HUES48 (cell line): ENCODE data around the gene SNX20.

Experiments used
- H3K27ac ChIP-seq: one replicate; pipeline ENCODE4 v1.7.0; 2013; ENCODE audit warnings: low read depth, low read length, inconsistent platforms
- H3K27me3 ChIP-seq: 2 replicates; pipeline ENCODE4 v1.6.1; 2013; ENCODE audit warnings: mild to moderate bottlenecking, low read length; ENCODE audit not compliant: control insufficient read depth, insufficient read depth
- H3K36me3 ChIP-seq: 2 replicates; pipeline ENCODE4 v1.6.1; 2013; ENCODE audit warnings: low read length; ENCODE audit not compliant: control insufficient read depth, insufficient read depth
- H3K4me1 ChIP-seq: 2 replicates; pipeline ENCODE4 v1.6.1; 2013; ENCODE audit warnings: mild to moderate bottlenecking, low read length; ENCODE audit not compliant: control insufficient read depth, insufficient read depth
- H3K4me3 ChIP-seq: 2 replicates; pipeline ENCODE4 v1.5.1; 2013; ENCODE audit warnings: mild to moderate bottlenecking, low read depth, low read length
- H3K9ac ChIP-seq: 2 replicates; pipeline ENCODE4 v1.6.1; 2013; ENCODE audit warnings: mild to moderate bottlenecking, low read depth, low read length, moderate library complexity
- H3K9me3 ChIP-seq: 2 replicates; pipeline ENCODE4 v1.6.1; 2013; ENCODE audit warnings: low read length; ENCODE audit not compliant: control insufficient read depth, insufficient read depth

Gene SNX20

GRCh38 chr16:50692644-50692998 lies 11.5 kb upstream of the SNX20 start:
- no peaks in the 10 kb centered on the region for H3K9me3 ChIP-seq
- peaks cover 26% of the 10 kb centered on the region for H3K27me3 ChIP-seq
- no peaks in the 10 kb centered on the region for H3K4me1 ChIP-seq
- no peak overlapping the region for H3K27ac ChIP-seq
- H3K36me3 ChIP-seq: no peaks in the 10 kb centered on the region
- H3K9ac ChIP-seq: no peak overlapping the region
- no peak overlapping the region for H3K4me3 ChIP-seq

GRCh38 chr16:50690177-50690576 lies 9.1 kb upstream of the SNX20 start:
- H3K27me3 ChIP-seq: peaks cover 26% of the 10 kb centered on the region
- H3K27ac ChIP-seq: no peak overlapping the region
- H3K36me3 ChIP-seq: no peaks in the 10 kb centered on the region
- no peaks in the 10 kb centered on the region for H3K4me1 ChIP-seq
- H3K4me3 ChIP-seq: no peak overlapping the region
- H3K9ac ChIP-seq: no peak overlapping the region
- no peaks in the 10 kb centered on the region for H3K9me3 ChIP-seq

GRCh38 chr16:50688867-50689266 lies 7.8 kb upstream of the SNX20 start:
- no peak overlapping the region for H3K4me3 ChIP-seq
- H3K27ac ChIP-seq: no peak overlapping the region
- no peak overlapping the region for H3K9ac ChIP-seq
- no peaks in the 10 kb centered on the region for H3K4me1 ChIP-seq
- no peaks in the 10 kb centered on the region for H3K36me3 ChIP-seq
- H3K27me3 ChIP-seq: peaks cover 16% of the 10 kb centered on the region
- no peaks in the 10 kb centered on the region for H3K9me3 ChIP-seq

- no peaks in the 10 kb centered on the region for H3K4me1 ChIP-seq
- H3K27me3 ChIP-seq: peaks cover 10% of the 10 kb centered on the region
- H3K27ac ChIP-seq: no peak overlapping the region
- H3K36me3 ChIP-seq: no peaks in the 10 kb centered on the region
- no peak overlapping the region for H3K4me3 ChIP-seq
- H3K9ac ChIP-seq: no peak overlapping the region
- H3K9me3 ChIP-seq: no peaks in the 10 kb centered on the region
Measured at GRCh38 chr16:50688083-50688482, 7.0 kb upstream of the SNX20 start.

GRCh38 chr16:50685462-50686063 lies 4.5 kb upstream of the SNX20 start:
- no peaks in the 10 kb centered on the region for H3K4me1 ChIP-seq
- H3K36me3 ChIP-seq: no peaks in the 10 kb centered on the region
- H3K4me3 ChIP-seq: no peak overlapping the region
- no peak overlapping the region for H3K9ac ChIP-seq
- no peaks in the 10 kb centered on the region for H3K27me3 ChIP-seq
- no peak overlapping the region for H3K27ac ChIP-seq
- H3K9me3 ChIP-seq: no peaks in the 10 kb centered on the region

- Histone ChIP-seq H3K4me1 (no peaks in the 10 kb centered on the region), H3K27ac (no peak overlapping the region), H3K9me3 (no peaks in the 10 kb centered on the region), H3K27me3 (no peaks in the 10 kb centered on the region), H3K9ac (no peak overlapping the region), H3K36me3 (no peaks in the 10 kb centered on the region), H3K4me3 (no peak overlapping the region)
Measured at GRCh38 chr16:50684823-50685461, 3.8 kb upstream of the SNX20 start.

GRCh38 chr16:50683689-50684374 lies 2.7 kb upstream of the SNX20 start:
- Histone ChIP-seq H3K9ac (no peak overlapping the region), H3K27me3 (no peaks in the 10 kb centered on the region), H3K36me3 (no peaks in the 10 kb centered on the region), H3K4me3 (no peak overlapping the region), H3K27ac (no peak overlapping the region), H3K4me1 (no peaks in the 10 kb centered on the region), H3K9me3 (no peaks in the 10 kb centered on the region)

- no peaks in the 10 kb centered on the region for H3K27me3 ChIP-seq
- no peak overlapping the region for H3K4me3 ChIP-seq
- H3K36me3 ChIP-seq: no peaks in the 10 kb centered on the region
- no peak overlapping the region for H3K9ac ChIP-seq
- no peaks in the 10 kb centered on the region for H3K4me1 ChIP-seq
- no peak overlapping the region for H3K27ac ChIP-seq
- no peaks in the 10 kb centered on the region for H3K9me3 ChIP-seq
Measured at GRCh38 chr16:50680556-50680893, 587 bp downstream of the SNX20 start.

GRCh38 chr16:50679676-50680555 lies 1.2 kb downstream of the SNX20 start:
- Histone ChIP-seq H3K36me3 (no peaks in the 10 kb centered on the region), H3K27ac (no peak overlapping the region), H3K9ac (no peak overlapping the region)

GRCh38 chr16:50679266-50679665 lies 1.8 kb downstream of the SNX20 start:
- Histone ChIP-seq H3K4me1 (no peaks in the 10 kb centered on the region), H3K36me3 (no peaks in the 10 kb centered on the region), H3K27me3 (no peaks in the 10 kb centered on the region), H3K4me3 (no peak overlapping the region), H3K9ac (no peak overlapping the region), H3K27ac (no peak overlapping the region), H3K9me3 (no peaks in the 10 kb centered on the region)

More at GRCh38 chr16:50679676-50680555, 1.2 kb downstream of the SNX20 start:
- Histone ChIP-seq H3K4me3 (no peak overlapping the region), H3K27me3 (no peaks in the 10 kb centered on the region), H3K4me1 (no peaks in the 10 kb centered on the region), H3K9me3 (no peaks in the 10 kb centered on the region)

GRCh38 chr16:50678531-50678930 lies 2.6 kb downstream of the SNX20 start:
- Histone ChIP-seq H3K4me1 (no peaks in the 10 kb centered on the region), H3K4me3 (no peak overlapping the region), H3K27ac (no peak overlapping the region), H3K9me3 (no peaks in the 10 kb centered on the region), H3K9ac (no peak overlapping the region), H3K36me3 (no peaks in the 10 kb centered on the region), H3K27me3 (no peaks in the 10 kb centered on the region)
